Measurements from ENCODE around the gene CHRNB1. TPM values are rescaled to one million over a fixed set of nuclear protein-coding genes. Genes with fewer than 3 reads are reported as not detected.

The CHRNB1 gene
- total and polyA plus RNA-seq, 2 experiments from 2014 or later = 11.1 to 11.2 TPM

DNA sequence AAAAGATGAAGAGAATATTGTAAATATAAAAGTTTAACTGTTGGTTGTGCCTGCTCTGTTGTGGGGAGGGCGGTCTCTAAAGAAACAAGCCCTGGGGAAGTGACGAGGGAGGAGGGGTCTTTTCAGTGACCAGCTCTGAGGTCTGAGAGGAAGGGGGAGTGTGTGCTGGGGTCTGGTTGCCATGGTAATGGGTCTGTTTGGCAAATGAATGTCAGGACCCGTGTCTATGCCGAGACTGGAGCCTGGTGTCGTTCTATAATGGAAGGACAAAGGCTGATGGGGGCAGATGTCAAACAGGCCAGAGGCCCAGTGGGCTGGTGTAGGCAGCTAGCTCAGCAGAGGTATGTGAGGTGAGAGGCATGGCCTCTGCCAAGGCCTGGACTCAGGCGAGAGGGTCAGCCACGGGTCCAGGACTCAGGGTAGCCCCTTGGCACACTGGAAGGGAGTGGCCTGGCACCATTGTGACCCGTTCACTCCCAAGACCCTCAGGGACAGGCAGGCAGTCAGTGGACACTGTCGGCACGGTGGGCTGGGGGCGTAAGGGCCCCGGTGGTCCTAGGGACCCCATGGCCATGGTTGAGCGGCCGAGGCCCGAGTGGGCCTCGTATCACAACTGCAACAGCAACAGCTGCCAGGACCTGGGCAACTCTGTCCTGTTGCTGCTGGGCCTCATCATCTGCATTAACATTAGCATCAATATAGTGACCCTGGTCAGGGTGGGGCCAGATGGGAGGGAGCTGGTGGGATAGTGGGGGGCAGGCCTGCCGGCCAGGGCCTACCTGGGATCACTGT is 24.8 kb upstream of the CHRNB1 start, which contains the start of gene SPEM1:
Gene SPEM1 (plus strand): TSS at position 506 of the 792 bp plus-strand sequence. CDS start 61 bp downstream, at position 567.
- Mint-ChIP-seq H3K27ac (peak within 1 kb of the TSS; percentile 67; the same call in 1 of the 2 replicates), H3K9me3 (no peaks in the 10 kb centered on the region), H3K4me3 (no peak within 1 kb of the TSS; the same call in 2 of the 3 replicates), H3K4me1 (peaks cover 28% of the 10 kb centered on the region), H3K27me3 (ENCODE audit: insufficient read depth, low read depth, poor library complexity) (peaks cover 17% of the 10 kb centered on the region), H3K36me3 (ENCODE audit: low read depth) (peaks cover 17% of the 10 kb centered on the region)
- Histone ChIP-seq H3K4me3 (no peak within 1 kb of the TSS), H3K36me3 (ENCODE audit: insufficient read depth) (no peaks in the 10 kb centered on the region), H3K79me2 (replicated peaks; ENCODE audit: insufficient read depth) (no peaks in the 10 kb centered on the region), H4K20me1 (replicated peaks; ENCODE audit: insufficient read depth) (no peaks in the 10 kb centered on the region; the same call in 1 of the 2 replicates), H3K4me1 (ENCODE audit: insufficient read depth) (no peaks in the 10 kb centered on the region), H3K27ac (ENCODE audit: low read depth) (no peak within 1 kb of the TSS), H3K9me2 (ENCODE audit: insufficient read depth) (no peaks in the 10 kb centered on the region), H3F3A (replicated peaks; ENCODE audit: low read depth) (no peaks in the 10 kb centered on the region), H3K4me2 (no peak within 1 kb of the TSS), H2AFZ (no peak within 1 kb of the TSS), H3K27me3 (ENCODE audit: insufficient read depth) (no peaks in the 10 kb centered on the region)
- DNase-seq (ENCODE audit: low spot score) (peak; percentile 58), ATAC-seq (no peak)
- TF ChIP-seq, protein P1, sequence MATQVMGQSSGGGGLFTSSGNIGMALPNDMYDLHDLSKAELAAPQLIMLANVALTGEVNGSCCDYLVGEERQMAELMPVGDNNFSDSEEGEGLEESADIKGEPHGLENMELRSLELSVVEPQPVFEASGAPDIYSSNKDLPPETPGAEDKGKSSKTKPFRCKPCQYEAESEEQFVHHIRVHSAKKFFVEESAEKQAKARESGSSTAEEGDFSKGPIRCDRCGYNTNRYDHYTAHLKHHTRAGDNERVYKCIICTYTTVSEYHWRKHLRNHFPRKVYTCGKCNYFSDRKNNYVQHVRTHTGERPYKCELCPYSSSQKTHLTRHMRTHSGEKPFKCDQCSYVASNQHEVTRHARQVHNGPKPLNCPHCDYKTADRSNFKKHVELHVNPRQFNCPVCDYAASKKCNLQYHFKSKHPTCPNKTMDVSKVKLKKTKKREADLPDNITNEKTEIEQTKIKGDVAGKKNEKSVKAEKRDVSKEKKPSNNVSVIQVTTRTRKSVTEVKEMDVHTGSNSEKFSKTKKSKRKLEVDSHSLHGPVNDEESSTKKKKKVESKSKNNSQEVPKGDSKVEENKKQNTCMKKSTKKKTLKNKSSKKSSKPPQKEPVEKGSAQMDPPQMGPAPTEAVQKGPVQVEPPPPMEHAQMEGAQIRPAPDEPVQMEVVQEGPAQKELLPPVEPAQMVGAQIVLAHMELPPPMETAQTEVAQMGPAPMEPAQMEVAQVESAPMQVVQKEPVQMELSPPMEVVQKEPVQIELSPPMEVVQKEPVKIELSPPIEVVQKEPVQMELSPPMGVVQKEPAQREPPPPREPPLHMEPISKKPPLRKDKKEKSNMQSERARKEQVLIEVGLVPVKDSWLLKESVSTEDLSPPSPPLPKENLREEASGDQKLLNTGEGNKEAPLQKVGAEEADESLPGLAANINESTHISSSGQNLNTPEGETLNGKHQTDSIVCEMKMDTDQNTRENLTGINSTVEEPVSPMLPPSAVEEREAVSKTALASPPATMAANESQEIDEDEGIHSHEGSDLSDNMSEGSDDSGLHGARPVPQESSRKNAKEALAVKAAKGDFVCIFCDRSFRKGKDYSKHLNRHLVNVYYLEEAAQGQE (IDR thresholded peaks at IDR 0.05; ENCODE audit: unreplicated experiment) = no peak
- TF ChIP-seq EZH2phosphoT487 (IDR thresholded peaks at IDR 0.05; ENCODE audit: unreplicated experiment) = no peak
- TF ChIP-seq, protein P2, sequence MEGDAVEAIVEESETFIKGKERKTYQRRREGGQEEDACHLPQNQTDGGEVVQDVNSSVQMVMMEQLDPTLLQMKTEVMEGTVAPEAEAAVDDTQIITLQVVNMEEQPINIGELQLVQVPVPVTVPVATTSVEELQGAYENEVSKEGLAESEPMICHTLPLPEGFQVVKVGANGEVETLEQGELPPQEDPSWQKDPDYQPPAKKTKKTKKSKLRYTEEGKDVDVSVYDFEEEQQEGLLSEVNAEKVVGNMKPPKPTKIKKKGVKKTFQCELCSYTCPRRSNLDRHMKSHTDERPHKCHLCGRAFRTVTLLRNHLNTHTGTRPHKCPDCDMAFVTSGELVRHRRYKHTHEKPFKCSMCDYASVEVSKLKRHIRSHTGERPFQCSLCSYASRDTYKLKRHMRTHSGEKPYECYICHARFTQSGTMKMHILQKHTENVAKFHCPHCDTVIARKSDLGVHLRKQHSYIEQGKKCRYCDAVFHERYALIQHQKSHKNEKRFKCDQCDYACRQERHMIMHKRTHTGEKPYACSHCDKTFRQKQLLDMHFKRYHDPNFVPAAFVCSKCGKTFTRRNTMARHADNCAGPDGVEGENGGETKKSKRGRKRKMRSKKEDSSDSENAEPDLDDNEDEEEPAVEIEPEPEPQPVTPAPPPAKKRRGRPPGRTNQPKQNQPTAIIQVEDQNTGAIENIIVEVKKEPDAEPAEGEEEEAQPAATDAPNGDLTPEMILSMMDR (conservative IDR thresholded peaks at IDR 0.05; ENCODE audit: low read depth in 2 of 2) = no peak

DNA sequence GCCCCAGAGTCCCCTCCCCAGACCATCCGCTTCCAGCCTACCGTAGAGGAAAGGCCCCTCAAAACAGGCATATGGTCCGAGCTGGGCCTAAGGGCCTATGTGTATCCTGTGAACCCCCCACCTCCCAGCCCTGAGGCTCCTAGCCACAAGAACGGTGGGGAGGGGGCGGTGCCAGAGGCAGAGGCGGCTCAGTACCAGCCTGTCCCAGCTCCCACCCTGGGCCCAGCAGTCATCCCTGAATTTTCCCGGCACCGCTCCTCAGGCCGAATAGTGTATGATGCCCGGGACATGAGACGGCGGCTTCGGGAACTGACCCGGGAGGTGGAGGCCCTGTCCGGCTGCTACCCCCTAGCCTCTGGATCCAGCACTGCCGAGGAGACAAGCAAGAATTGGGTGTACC is 23.7 kb upstream of the CHRNB1 start:
- H3K79me2 ChIP-seq (replicated peaks; ENCODE audit: insufficient read depth) = no peaks in the 10 kb centered on the region
- no peaks in the 10 kb centered on the region for H3K9me2 ChIP-seq (ENCODE audit: insufficient read depth)
- peaks cover 28% of the 10 kb centered on the region for H3K4me1 Mint-ChIP-seq
- no peaks in the 10 kb centered on the region for H3K4me1 ChIP-seq (ENCODE audit: insufficient read depth)
- no peak overlapping the region for H3K4me3 Mint-ChIP-seq
- no peak for DNase-seq (ENCODE audit: low spot score)
- H4K20me1 ChIP-seq (replicated peaks; ENCODE audit: insufficient read depth) = no peaks in the 10 kb centered on the region; the same call in 1 of the 2 replicates
- H2AFZ ChIP-seq = no peak overlapping the region
- no peak overlapping the region for H3K27ac ChIP-seq (ENCODE audit: low read depth)
- H3K36me3 ChIP-seq (ENCODE audit: insufficient read depth) = no peaks in the 10 kb centered on the region
- H3K36me3 Mint-ChIP-seq (ENCODE audit: low read depth) = peaks cover 9% of the 10 kb centered on the region; the same call in 2 of the 3 replicates
- no peak overlapping the region for H3K4me3 ChIP-seq
- peak; percentile 19 for ATAC-seq
- H3K9me3 Mint-ChIP-seq = no peaks in the 10 kb centered on the region
- H3F3A ChIP-seq (replicated peaks; ENCODE audit: low read depth) = no peaks in the 10 kb centered on the region
- H3K27me3 Mint-ChIP-seq (ENCODE audit: insufficient read depth, low read depth, poor library complexity) = peaks cover 17% of the 10 kb centered on the region
- H3K4me2 ChIP-seq = no peak overlapping the region
- H3K27me3 ChIP-seq (ENCODE audit: insufficient read depth) = no peaks in the 10 kb centered on the region
- no peak overlapping the region for H3K27ac Mint-ChIP-seq
- TF ChIP-seq JUNB (IDR thresholded peaks at IDR 0.05; ENCODE audit: unreplicated experiment) = no peak
- TF ChIP-seq NANOG (IDR thresholded peaks at IDR 0.05; ENCODE audit: borderline replicate concordance) = no peak
- no peak for TF ChIP-seq EZH2phosphoT487 (IDR thresholded peaks at IDR 0.05; ENCODE audit: unreplicated experiment)
- TF ChIP-seq, protein P2 (conservative IDR thresholded peaks at IDR 0.05; ENCODE audit: low read depth in 2 of 2) = no peak
- TF ChIP-seq EZH2 (IDR thresholded peaks at IDR 0.05; ENCODE audit: low read depth, unreplicated experiment) = no peak
- no peak for TF ChIP-seq ZNF331 (CRISPR knock-in tag; IDR thresholded peaks at IDR 0.05; ENCODE audit: low read depth)
- TF ChIP-seq ZNF114 (CRISPR knock-in tag; IDR thresholded peaks at IDR 0.05) = no peak
- TF ChIP-seq, protein P1 (IDR thresholded peaks at IDR 0.05; ENCODE audit: unreplicated experiment) = no peak
- no peak for TF ChIP-seq CREB1 (CRISPR knock-in tag; IDR thresholded peaks at IDR 0.05; ENCODE audit: low read depth)

All from GM23338 (cell line).